Neural cell (in vitro differentiated cells): ENCODE data around the gene CD48. TPM values are rescaled to one million over a fixed set of nuclear protein-coding genes. Genes with fewer than 3 reads are reported as not detected.

Experiments used
- H2AFZ ChIP-seq: fragments of 200-600, 300-800 bp; sonication (generic), shearing (Covaris generic); 2 replicates; pipeline ENCODE4 v1.6.0; 2014; ENCODE audit warnings: low read depth, mild to moderate bottlenecking, antibody characterized with exemption, low read length, moderate library complexity
- H3F3A ChIP-seq: fragments of 200-600 bp; shearing (Covaris generic); 2 replicates; pipeline ENCODE4 v1.6.1; 2016; ENCODE audit warnings: mild to moderate bottlenecking, moderate library complexity, mixed read lengths, antibody characterized with exemption, low read length; ENCODE audit not compliant: insufficient read depth, poor library complexity, severe bottlenecking
- H3K27ac ChIP-seq: fragments of 200-600, 300-800 bp; sonication (generic), shearing (Covaris generic); 2 replicates; pipeline ENCODE4 v1.5.1; 2014; ENCODE audit warnings: mild to moderate bottlenecking, low read length, moderate library complexity
- H3K27me3 ChIP-seq: fragments of 300-800, 200-600 bp; sonication (generic), shearing (Covaris generic); 2 replicates; pipeline ENCODE4 v1.6.0; 2014; ENCODE audit warnings: mild to moderate bottlenecking, low read depth, low read length, moderate library complexity; ENCODE audit not compliant: insufficient read depth
- H3K36me3 ChIP-seq: fragments of 300-800, 200-600 bp; sonication (generic), shearing (Covaris generic); 2 replicates; pipeline ENCODE4 v1.5.1; 2014; ENCODE audit warnings: mild to moderate bottlenecking, antibody characterized with exemption, low read length, moderate library complexity; ENCODE audit not compliant: insufficient read depth
- H3K4me2 ChIP-seq: fragments of 300-800, 200-600 bp; sonication (generic), shearing (Covaris generic); 2 replicates; pipeline ENCODE4 v1.6.0; 2014; ENCODE audit warnings: mild to moderate bottlenecking, low read length
- H3K4me3 ChIP-seq: fragments of 300-800, 200-600 bp; sonication (generic), shearing (Covaris generic); 2 replicates; pipeline ENCODE4 v1.5.1; 2014; ENCODE audit warnings: mild to moderate bottlenecking, low read length, moderate library complexity
- H3K79me2 ChIP-seq: fragments of 200-600 bp; shearing (Covaris generic); replicated peaks from 2 replicates; pipeline ENCODE4 v1.6.0; 2014; ENCODE audit warnings: mild to moderate bottlenecking, low read length, moderate library complexity; ENCODE audit not compliant: insufficient read depth
- H3K9ac ChIP-seq: fragments of 300-800, 200-600 bp; sonication (generic), shearing (Covaris generic); 2 replicates; pipeline ENCODE4 v1.6.1; 2016; ENCODE audit warnings: mild to moderate bottlenecking, low read length, mixed read lengths
- H3K9me2 ChIP-seq: fragments of 200-600 bp; shearing (Covaris generic); 2 replicates; pipeline ENCODE4 v1.6.1; 2016; ENCODE audit warnings: mild to moderate bottlenecking, low read length, mixed read lengths; ENCODE audit not compliant: insufficient read depth
- H3K9me3 ChIP-seq: fragments of 200-600, 300-800 bp; sonication (generic), shearing (Covaris generic); 2 replicates; pipeline ENCODE4 v1.6.1; 2016; ENCODE audit warnings: mild to moderate bottlenecking, mixed run types, low read length, moderate library complexity, mixed read lengths
- H4K20me1 ChIP-seq: fragments of 200-600 bp; shearing (Covaris generic); 2 replicates; pipeline ENCODE4 v1.6.1; 2016; ENCODE audit warnings: mild to moderate bottlenecking, mixed run types; ENCODE audit not compliant: insufficient read depth
- CTCF ChIP-seq: fragments of 450-650 bp; IDR thresholded peaks from 2 replicates; pipeline ENCODE4 v1.5.1; 2014; ENCODE audit warnings: antibody characterized with exemption, mild to moderate bottlenecking, moderate library complexity; ENCODE audit not compliant: poor library complexity, severe bottlenecking
- EP300 ChIP-seq: fragments of 450-650 bp; conservative IDR thresholded peaks from 2 replicates; pipeline ENCODE4 v1.6.1; 2014; ENCODE audit warnings: antibody characterized with exemption, mild to moderate bottlenecking, moderate library complexity; ENCODE audit not compliant: poor library complexity, severe bottlenecking
- EZH2 ChIP-seq: fragments of 200-600, 300-800 bp; shearing (Covaris generic), sonication (generic); IDR thresholded peaks from 2 replicates; pipeline ENCODE4 v1.6.1; 2014; ENCODE audit warnings: antibody characterized with exemption, low read length, borderline replicate concordance, mild to moderate bottlenecking; ENCODE audit not compliant: insufficient read depth, poor library complexity, severe bottlenecking
- MXI1 ChIP-seq: fragments of 450-650 bp; conservative IDR thresholded peaks from 2 replicates; pipeline ENCODE4 v1.6.1; 2014; ENCODE audit warnings: antibody characterized with exemption, mild to moderate bottlenecking; ENCODE audit not compliant: poor library complexity, severe bottlenecking
- POLR2AphosphoS5 ChIP-seq: IDR thresholded peaks from 2 replicates; pipeline ENCODE4 v1.6.1; 2012
- RAD21 ChIP-seq: fragments of 450-650 bp; conservative IDR thresholded peaks from 2 replicates; pipeline ENCODE4 v1.6.1; 2014; ENCODE audit warnings: antibody characterized with exemption, mild to moderate bottlenecking, moderate library complexity
- REST ChIP-seq: IDR thresholded peaks from 2 replicates; pipeline ENCODE4 v1.6.1; 2012; ENCODE audit warnings: borderline replicate concordance
- SMC3 ChIP-seq: fragments of 450-650 bp; conservative IDR thresholded peaks from 2 replicates; pipeline ENCODE4 v1.6.1; 2014; ENCODE audit warnings: antibody characterized with exemption, mild to moderate bottlenecking, moderate library complexity; ENCODE audit not compliant: poor library complexity
- TAF1 ChIP-seq: IDR thresholded peaks from 2 replicates; pipeline ENCODE4 v1.6.1; 2012; ENCODE audit warnings: low read depth
- polyA plus RNA-seq: library from polyadenylated mRNA; depleted of rRNA; stranded (reverse); fragments of >200 nt; gene quantifications from 2 replicates; pipeline ENCODE4 v1.2.3, GENCODE V29; 2014

CD48 gene
- polyA plus RNA-seq, 1 donor from 2014 or later = not detected

DNA sequence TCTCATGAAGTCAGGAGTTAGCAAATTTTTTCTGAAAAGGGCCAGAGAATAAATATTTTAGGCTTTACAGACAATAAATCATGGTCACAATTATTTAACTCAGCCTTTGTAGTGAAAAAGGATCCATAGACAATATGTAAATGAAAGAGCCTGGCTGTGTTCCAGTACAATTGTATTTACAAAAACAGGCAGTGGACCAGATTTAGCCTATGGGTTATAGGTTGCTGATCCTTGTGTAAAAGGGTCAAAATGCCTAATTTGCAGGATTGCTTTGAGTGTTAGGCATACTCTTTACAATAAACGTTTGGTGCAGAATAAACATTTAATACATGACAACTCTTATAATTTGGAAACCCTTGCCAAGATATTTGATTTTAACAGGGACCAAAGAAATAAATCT lies 33.9 kb upstream of the CD48 start:
- no peaks in the 10 kb centered on the region for H3K27me3 ChIP-seq
- no peak overlapping the region for H3K4me2 ChIP-seq
- no peak for TF ChIP-seq MXI1
- no peaks in the 10 kb centered on the region for H3K36me3 ChIP-seq
- H4K20me1 ChIP-seq = no peaks in the 10 kb centered on the region
- H2AFZ ChIP-seq = no peak overlapping the region
- H3K9me3 ChIP-seq = no peaks in the 10 kb centered on the region
- no peaks in the 10 kb centered on the region for H3K79me2 ChIP-seq
- H3K9me2 ChIP-seq = no peaks in the 10 kb centered on the region
- no peak overlapping the region for H3K4me3 ChIP-seq
- H3F3A ChIP-seq = no peaks in the 10 kb centered on the region
- no peak overlapping the region for H3K27ac ChIP-seq
- H3K9ac ChIP-seq = no peak overlapping the region

DNA sequence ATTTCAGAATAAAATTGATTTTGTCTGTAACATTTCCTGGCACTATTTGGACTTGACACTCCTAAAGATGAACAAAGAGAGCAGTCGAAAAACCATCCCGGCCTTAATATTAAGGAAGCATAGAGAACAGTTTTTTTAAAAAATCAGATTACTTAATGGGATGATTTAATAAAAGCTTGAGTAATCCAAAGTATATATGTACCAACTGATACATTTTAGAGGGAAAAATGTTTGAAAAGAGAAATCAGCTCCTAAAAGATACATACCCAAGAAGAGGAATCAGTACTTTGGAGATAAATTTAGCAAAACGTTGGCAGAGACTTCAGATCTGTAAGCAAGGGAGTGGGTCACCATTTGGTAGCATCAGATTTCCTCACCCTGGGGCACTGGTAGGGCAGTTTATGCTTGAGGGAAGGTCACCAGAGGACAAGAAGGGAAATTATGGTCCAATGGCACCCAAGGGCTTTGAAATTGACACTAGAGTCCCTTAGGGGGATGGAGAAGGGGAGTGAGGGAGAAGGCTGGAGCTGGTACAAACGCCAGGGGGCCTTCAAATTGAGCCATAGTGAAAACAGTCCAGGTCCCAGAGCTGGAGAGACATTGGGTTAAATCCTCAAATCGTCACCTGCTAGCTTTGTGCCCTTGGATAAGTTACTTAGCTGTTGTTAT lies 33.4 kb upstream of the CD48 start:
- Histone ChIP-seq H4K20me1 (no peaks in the 10 kb centered on the region), H3K4me3 (no peak overlapping the region), H3K4me2 (no peak overlapping the region), H3K27me3 (no peaks in the 10 kb centered on the region), H2AFZ (no peak overlapping the region), H3K9me2 (no peaks in the 10 kb centered on the region), H3K27ac (no peak overlapping the region), H3K79me2 (no peaks in the 10 kb centered on the region), H3K9me3 (no peaks in the 10 kb centered on the region), H3K36me3 (no peaks in the 10 kb centered on the region), H3F3A (no peaks in the 10 kb centered on the region), H3K9ac (no peak overlapping the region)
- no peak for TF ChIP-seq CTCF
- no peak for TF ChIP-seq POLR2AphosphoS5
- TF ChIP-seq REST = no peak
- TF ChIP-seq EZH2 = no peak
- TF ChIP-seq MXI1 = no peak
- no peak for TF ChIP-seq TAF1
- no peak for TF ChIP-seq EP300
- TF ChIP-seq SMC3 = no peak
- no peak for TF ChIP-seq RAD21
